Hepatocyte (in vitro differentiated cells): ENCODE measurements around the gene CAPN12. TPM values are rescaled to one million over a fixed set of nuclear protein-coding genes. Genes with fewer than 3 reads are reported as not detected.

ENCODE experiments used
- DNase-seq: peaks from one replicate; pipeline ENCODE4 v3.0.0-alpha.2; 2016; ENCODE audit warnings: low spot score
- H2AFZ ChIP-seq: fragments of 200-600 bp; sonication (generic); 2 replicates; pipeline ENCODE4 v1.6.0; 2016; ENCODE audit warnings: antibody characterized with exemption, mild to moderate bottlenecking
- H3K27ac ChIP-seq: fragments of 200-600 bp; sonication (generic); 2 replicates; pipeline ENCODE4 v1.5.1; 2016; ENCODE audit warnings: mild to moderate bottlenecking
- H3K27me3 ChIP-seq: fragments of 200-600 bp; sonication (generic); 2 replicates; pipeline ENCODE4 v1.6.1; 2016
- H3K36me3 ChIP-seq: fragments of 200-600 bp; sonication (generic); replicated peaks from 2 replicates; pipeline ENCODE4 v1.5.1; 2016; ENCODE audit warnings: low read depth; ENCODE audit not compliant: insufficient read depth
- H3K4me1 ChIP-seq: fragments of 200-600 bp; sonication (generic); 2 replicates; pipeline ENCODE4 v1.5.1; 2016; ENCODE audit warnings: mild to moderate bottlenecking, moderate library complexity; ENCODE audit not compliant: insufficient read depth
- H3K4me2 ChIP-seq: fragments of 200-600 bp; sonication (generic); 2 replicates; pipeline ENCODE4 v1.6.0; 2016
- H3K4me3 ChIP-seq: fragments of 200-600 bp; sonication (generic); 2 replicates; pipeline ENCODE4 v1.5.1; 2016; ENCODE audit warnings: mild to moderate bottlenecking
- H3K79me2 ChIP-seq: fragments of 200-600 bp; sonication (generic); 2 replicates; pipeline ENCODE4 v1.6.0; 2017; ENCODE audit warnings: mild to moderate bottlenecking
- H3K9me2 ChIP-seq: fragments of 200-600 bp; sonication (generic); replicated peaks from 2 replicates; pipeline ENCODE4 v1.6.0; 2017; ENCODE audit warnings: mild to moderate bottlenecking; ENCODE audit not compliant: insufficient read depth
- H3K9me3 ChIP-seq: fragments of 200-600 bp; sonication (generic); 2 replicates; pipeline ENCODE4 v1.5.1; 2016; ENCODE audit warnings: low read depth, mild to moderate bottlenecking
- H4K20me1 ChIP-seq: fragments of 200-600 bp; sonication (generic); 2 replicates; pipeline ENCODE4 v1.6.0; 2016; ENCODE audit warnings: mild to moderate bottlenecking; ENCODE audit not compliant: insufficient read depth, poor library complexity, severe bottlenecking
- EZH2 ChIP-seq: fragments of 200-600 bp; sonication (generic); IDR thresholded peaks from 2 replicates; pipeline ENCODE4 v1.6.1; 2016; ENCODE audit warnings: antibody characterized with exemption, mild to moderate bottlenecking, borderline replicate concordance
- EZH2phosphoT487 ChIP-seq: fragments of 200-600 bp; sonication (generic); IDR thresholded peaks from one replicate; pipeline ENCODE4 v1.6.1; 2018; ENCODE audit warnings: antibody characterized with exemption, mild to moderate bottlenecking, low read depth, moderate library complexity; ENCODE audit not compliant: unreplicated experiment, severe bottlenecking
- WGBS: methylation state at CpG from one replicate; pipeline ENCODE4 v1.1.6; 2016; ENCODE audit warnings: low lambda C conversion rate; ENCODE audit errors: missing lambda C conversion rate; 5-methylcytosine and 5-hydroxymethylcytosine counted together
- polyA plus RNA-seq: library from polyadenylated mRNA; unstranded; fragments of >200 nt; fragmentation: Nextera tagmentation; extraction: Ambion mirVana; gene quantifications from 2 replicates; pipeline ENCODE4 v1.2.1, GENCODE V29; 2016
- total RNA-seq: library from RNA; depleted of rRNA; stranded (reverse); fragments of >200 nt; gene quantifications from 2 replicates; pipeline ENCODE4 v1.2.3, GENCODE V29; 2014
- TF ChIP-seq, protein P1 (sequence below): fragments of 200-600 bp; sonication (generic); IDR thresholded peaks from 2 replicates; pipeline ENCODE4 v1.5.1; 2016; ENCODE audit warnings: antibody characterized with exemption, mild to moderate bottlenecking; ENCODE audit not compliant: poor library complexity

CAPN12 gene
- total and polyA plus RNA-seq, 2 experiments from 2014 or later: 24.3 to 26.6 TPM

DNA sequence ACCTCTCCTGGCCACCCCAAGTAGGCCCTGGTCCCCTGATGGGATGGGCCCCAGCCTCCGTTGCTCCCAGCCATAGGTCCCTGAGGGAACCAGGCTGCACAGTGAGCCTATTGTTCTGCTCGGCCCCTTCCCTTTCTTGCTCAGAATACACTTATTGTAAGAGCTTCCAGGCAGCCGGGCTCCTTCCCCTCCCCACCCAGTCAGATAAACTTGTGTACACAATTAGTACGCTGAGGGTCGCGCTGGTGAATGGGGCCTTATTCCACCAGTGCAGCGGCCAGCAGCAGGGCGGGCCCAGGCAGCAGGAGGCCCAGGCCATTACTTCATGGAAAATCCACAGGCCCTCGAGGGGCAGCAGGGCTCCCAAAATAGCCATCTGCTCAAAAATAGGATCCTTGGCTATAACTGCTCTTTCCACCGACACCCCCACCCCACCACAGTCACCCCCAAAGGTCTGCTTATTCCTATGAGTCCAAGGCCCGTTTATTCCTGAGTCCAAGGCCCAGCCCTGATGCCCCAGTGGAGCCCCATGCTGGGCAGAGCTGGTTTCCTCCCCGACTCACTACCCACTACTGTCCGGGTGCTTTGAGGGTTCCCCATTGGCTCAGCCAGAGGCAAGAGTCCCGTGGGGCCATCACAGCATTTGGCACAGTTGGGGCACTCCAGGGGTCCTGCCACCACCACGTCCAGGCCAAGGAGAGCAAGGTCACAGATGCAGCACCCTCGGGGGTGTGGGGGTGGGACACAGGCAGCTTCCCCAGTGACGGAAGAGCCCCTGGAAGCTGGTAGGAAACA is 22.1 kb downstream of the CAPN12 start:
- TF ChIP-seq EZH2 (no peak), EZH2phosphoT487 (no peak)
- TF ChIP-seq, protein P1, sequence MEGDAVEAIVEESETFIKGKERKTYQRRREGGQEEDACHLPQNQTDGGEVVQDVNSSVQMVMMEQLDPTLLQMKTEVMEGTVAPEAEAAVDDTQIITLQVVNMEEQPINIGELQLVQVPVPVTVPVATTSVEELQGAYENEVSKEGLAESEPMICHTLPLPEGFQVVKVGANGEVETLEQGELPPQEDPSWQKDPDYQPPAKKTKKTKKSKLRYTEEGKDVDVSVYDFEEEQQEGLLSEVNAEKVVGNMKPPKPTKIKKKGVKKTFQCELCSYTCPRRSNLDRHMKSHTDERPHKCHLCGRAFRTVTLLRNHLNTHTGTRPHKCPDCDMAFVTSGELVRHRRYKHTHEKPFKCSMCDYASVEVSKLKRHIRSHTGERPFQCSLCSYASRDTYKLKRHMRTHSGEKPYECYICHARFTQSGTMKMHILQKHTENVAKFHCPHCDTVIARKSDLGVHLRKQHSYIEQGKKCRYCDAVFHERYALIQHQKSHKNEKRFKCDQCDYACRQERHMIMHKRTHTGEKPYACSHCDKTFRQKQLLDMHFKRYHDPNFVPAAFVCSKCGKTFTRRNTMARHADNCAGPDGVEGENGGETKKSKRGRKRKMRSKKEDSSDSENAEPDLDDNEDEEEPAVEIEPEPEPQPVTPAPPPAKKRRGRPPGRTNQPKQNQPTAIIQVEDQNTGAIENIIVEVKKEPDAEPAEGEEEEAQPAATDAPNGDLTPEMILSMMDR: no peak
- Histone ChIP-seq H3K27me3 (no peaks in the 10 kb centered on the region), H3K79me2 (peaks cover 5% of the 10 kb centered on the region), H3K4me1 (peaks cover 14% of the 10 kb centered on the region), H3K4me2 (no peak overlapping the region), H3K9me2 (no peaks in the 10 kb centered on the region), H4K20me1 (no peaks in the 10 kb centered on the region), H2AFZ (no peak overlapping the region), H3K9me3 (no peaks in the 10 kb centered on the region), H3K4me3 (no peak overlapping the region), H3K27ac (peak overlapping the region; percentile 89), H3K36me3 (no peaks in the 10 kb centered on the region)
- WGBS: 64% methylated on average over 16 of the region's 17 CpGs
- no peak for DNase-seq

DNA sequence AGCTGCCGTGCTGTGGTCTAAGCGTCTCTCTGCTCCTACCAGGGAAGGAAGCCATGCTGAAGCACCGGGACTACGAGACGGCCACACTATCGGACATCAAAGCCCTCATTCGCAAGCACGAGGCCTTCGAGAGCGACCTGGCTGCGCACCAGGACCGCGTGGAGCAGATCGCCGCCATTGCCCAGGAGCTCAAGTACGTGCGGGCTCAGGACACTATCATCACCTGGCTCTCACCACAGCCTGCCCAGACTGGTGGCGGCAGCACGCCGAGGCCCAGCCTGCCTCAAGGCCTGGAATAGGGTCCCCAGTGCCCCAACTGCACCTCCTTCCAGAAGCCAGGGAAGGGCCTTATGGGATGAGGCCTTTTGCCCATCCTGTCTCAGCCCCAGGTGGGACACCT is 22.8 kb downstream of the CAPN12 start:
- Histone ChIP-seq H4K20me1 (no peaks in the 10 kb centered on the region), H3K4me1 (peaks cover 14% of the 10 kb centered on the region), H3K9me3 (no peaks in the 10 kb centered on the region), H3K27ac (peak overlapping the region; percentile 89), H2AFZ (no peak overlapping the region), H3K79me2 (peaks cover 5% of the 10 kb centered on the region), H3K4me3 (no peak overlapping the region), H3K27me3 (no peaks in the 10 kb centered on the region), H3K36me3 (no peaks in the 10 kb centered on the region), H3K4me2 (no peak overlapping the region), H3K9me2 (no peaks in the 10 kb centered on the region)
- TF ChIP-seq EZH2: no peak
- TF ChIP-seq EZH2phosphoT487: no peak
- TF ChIP-seq, protein P1: no peak
- WGBS: 97% methylated on average over 20 of the region's 20 CpGs
- no peak for DNase-seq

DNA sequence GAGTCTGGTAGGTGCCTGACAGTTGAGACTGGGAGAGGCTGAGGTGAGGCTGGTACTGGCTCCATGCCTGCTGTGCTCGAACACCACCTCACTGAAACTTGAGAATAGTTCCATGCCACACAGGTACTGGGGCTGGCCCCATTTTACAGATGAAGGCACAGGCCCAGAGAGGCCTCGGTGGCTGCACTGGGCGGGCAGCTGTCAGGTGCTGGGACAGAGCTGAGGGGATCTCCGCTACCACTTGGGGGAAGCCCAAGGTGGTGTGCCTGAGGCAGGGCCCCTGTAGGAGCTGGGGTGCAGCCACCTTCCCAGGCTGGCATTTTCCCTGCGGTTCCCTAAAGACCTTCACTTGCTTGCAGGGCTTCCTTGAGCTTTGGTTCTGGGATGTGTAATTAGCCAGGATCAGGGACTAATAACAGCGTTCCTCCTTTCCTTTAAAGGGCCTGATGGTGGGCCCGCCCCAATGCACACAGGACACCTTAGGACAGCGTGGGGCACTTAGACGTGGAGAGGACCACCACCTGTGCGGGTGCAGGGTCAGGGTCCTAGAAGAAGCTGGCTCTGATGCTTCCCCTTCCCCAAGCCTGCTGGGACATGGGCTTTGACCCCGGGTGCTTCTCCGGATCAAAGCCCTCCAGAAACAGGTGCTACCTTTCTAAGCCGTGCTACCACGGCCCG is 23.6 kb downstream of the CAPN12 start:
- TF ChIP-seq EZH2phosphoT487 (no peak), EZH2 (no peak)
- TF ChIP-seq, protein P1: no peak
- no peaks in the 10 kb centered on the region for H3K9me3 ChIP-seq
- H3K4me1 ChIP-seq: peaks cover 14% of the 10 kb centered on the region
- H3K4me3 ChIP-seq: no peak overlapping the region
- no peak for DNase-seq
- H2AFZ ChIP-seq: no peak overlapping the region
- no peak overlapping the region for H3K4me2 ChIP-seq
- H3K79me2 ChIP-seq: peaks cover 5% of the 10 kb centered on the region
- H3K9me2 ChIP-seq: no peaks in the 10 kb centered on the region
- H3K36me3 ChIP-seq: no peaks in the 10 kb centered on the region
- peak overlapping the region; percentile 89 for H3K27ac ChIP-seq
- H3K27me3 ChIP-seq: no peaks in the 10 kb centered on the region
- no peaks in the 10 kb centered on the region for H4K20me1 ChIP-seq
- WGBS: 97% methylated on average over 15 of the region's 15 CpGs
